K562 (cell line): ENCODE results near the gene SDS. TPM values are rescaled to one million over a fixed set of nuclear protein-coding genes. Genes with fewer than 3 reads are reported as not detected.

Experiments
- ADNP ChIP-seq: fragments of 200-800 bp; sonication (Bioruptor generic); IDR thresholded peaks from 2 replicates; pipeline ENCODE4 v1.6.1; 2016; ENCODE audit warnings: missing genetic modification characterization, missing compliant biosample characterization
- AFF1 ChIP-seq, 2 experiments: fragments of 450-650 bp; IDR thresholded peaks; 2 replicates each; pipeline ENCODE4 v1.6.1; 2018; ENCODE audit warnings: mild to moderate bottlenecking in 2 of 2, low read depth in 1 of 2; ENCODE audit not compliant: partially characterized antibody in 2 of 2
- ATF3 ChIP-seq, 2 experiments: fragments of 450-650 bp in 1 of 2; sonication (generic) in 1 of 2; formaldehyde crosslinking in 1 of 2; IDR thresholded peaks in 1 of 2; conservative IDR thresholded peaks in 1 of 2; 2 replicates each; pipeline versions ENCODE4 v1.6.1 to v1.8.1; 2016 to 2023; ENCODE audit warnings: mild to moderate bottlenecking in 2 of 2, moderate library complexity in 2 of 2, inconsistent platforms in 1 of 2, missing genetic modification reagents in 1 of 2
- CC2D1A ChIP-seq: fragments of 450-650 bp; IDR thresholded peaks from 2 replicates; pipeline ENCODE4 v1.6.1; 2017; ENCODE audit warnings: mild to moderate bottlenecking
- ETV5 ChIP-seq: sonication (generic); formaldehyde crosslinking; IDR thresholded peaks from 2 replicates; pipeline ENCODE4 v1.4.0; 2020; ENCODE audit warnings: low read depth, mild to moderate bottlenecking, missing genetic modification reagents
- HDAC2 ChIP-seq: fragments of 450-650 bp; IDR thresholded peaks from 2 replicates; pipeline ENCODE4 v1.6.1; 2016; ENCODE audit warnings: mild to moderate bottlenecking
- HMG20A ChIP-seq: fragments of 450-650 bp; formaldehyde crosslinking; conservative IDR thresholded peaks from 2 replicates; pipeline ENCODE4 v1.4.0; 2020; ENCODE audit warnings: mild to moderate bottlenecking, mixed read lengths
- KDM1A ChIP-seq, 2 experiments: fragments of 450-650 bp; IDR thresholded peaks; 2 replicates each; pipeline ENCODE4 v1.6.1; 2016; ENCODE audit warnings: mild to moderate bottlenecking in 2 of 2
- KLF10 ChIP-seq: fragments of 250-450 bp; sonication (Bioruptor Pico); IDR thresholded peaks from 2 replicates; pipeline ENCODE4 v1.6.1; 2021; ENCODE audit warnings: matching md5 sums
- MCM2 ChIP-seq: fragments of 450-650 bp; IDR thresholded peaks from 2 replicates; pipeline ENCODE4 v1.6.1; 2017; ENCODE audit warnings: low read depth, mild to moderate bottlenecking
- NR2F6 ChIP-seq: fragments of 450-650 bp; formaldehyde crosslinking; IDR thresholded peaks from 2 replicates; pipeline ENCODE4 v1.4.0; 2020; ENCODE audit warnings: mild to moderate bottlenecking
- PHF20 ChIP-seq: fragments of 450-650 bp; IDR thresholded peaks from 2 replicates; pipeline ENCODE4 v1.6.1; 2018; ENCODE audit not compliant: partially characterized antibody
- RBM25 ChIP-seq: fragments of 200-400 bp; formaldehyde crosslinking; IDR thresholded peaks from 2 replicates; pipeline ENCODE4 v1.6.1; 2018; ENCODE audit warnings: low read length, low read depth, moderate library complexity; ENCODE audit not compliant: severe bottlenecking
- RCOR1 ChIP-seq, 2 experiments: IDR thresholded peaks; 2 replicates each; pipeline ENCODE4 v1.6.1; 2012; ENCODE audit warnings: low read depth in 2 of 2, low read length in 2 of 2, borderline replicate concordance in 1 of 2, improper control_type of control experiment in 1 of 2
- SMAD4 ChIP-seq: fragments of 250-450 bp; sonication (Bioruptor Pico); conservative IDR thresholded peaks from 2 replicates; pipeline ENCODE4 v1.8.0; 2021; ENCODE audit warnings: inconsistent platforms, mild to moderate bottlenecking, moderate library complexity
- SMARCA5 ChIP-seq: fragments of 450-650 bp; IDR thresholded peaks from 2 replicates; pipeline ENCODE4 v1.6.1; 2016
- SP1 ChIP-seq: sonication (generic); formaldehyde crosslinking; IDR thresholded peaks from 2 replicates; pipeline ENCODE4 v1.8.1; 2022; ENCODE audit warnings: mild to moderate bottlenecking, missing genetic modification reagents
- TEAD2 ChIP-seq: fragments of 450-650 bp; IDR thresholded peaks from 2 replicates; pipeline ENCODE4 v1.6.1; 2016; ENCODE audit warnings: missing genetic modification characterization, control low read depth, missing compliant biosample characterization
- ZNF551 ChIP-seq: fragments of 250-450 bp; sonication (Bioruptor Pico); IDR thresholded peaks from 2 replicates; pipeline ENCODE4 v1.5.0; 2021; ENCODE audit warnings: mild to moderate bottlenecking, moderate library complexity
- ZNF668 ChIP-seq: fragments of 250-450 bp; sonication (Bioruptor Pico); IDR thresholded peaks from 2 replicates; pipeline ENCODE4 v1.8.0; 2022; ENCODE audit warnings: mild to moderate bottlenecking, inconsistent platforms
- polyA plus RNA-seq, 8 experiments: library from polyadenylated mRNA; depleted of rRNA in 4 of 8; stranded (reverse) in 5 of 8; unstranded in 3 of 8; fragments of >200 nt; fragmentation: Nextera tagmentation in 2 of 8; fragmentation: Illumina TruSeq in 1 of 8; extraction: Ambion mirVana in 2 of 8; extraction: Trizol in 1 of 8; gene quantifications; 2 replicates each; pipeline versions ENCODE4 v1.2.1 to v1.2.3, GENCODE V29; 2011 to 2014; ENCODE audit warnings: inconsistent platforms in 1 of 8, missing spikeins in 1 of 8
- total RNA-seq, 7 experiments: library from RNA; depleted of rRNA in 6 of 7; stranded (reverse); fragments of >200 nt in 6 of 7; fragmentation: Illumina TruSeq in 2 of 7; extraction: Trizol in 2 of 7; gene quantifications; 2 replicates each; pipeline versions ENCODE4 v1.2.1 to v1.2.3, GENCODE V29; 2011 to 2021; ENCODE audit warnings: low replicate concordance in 1 of 7
- TF ChIP-seq, protein P1 (sequence below): sonication (generic); formaldehyde crosslinking; IDR thresholded peaks from 2 replicates; pipeline ENCODE4 v1.9.0; 2022; ENCODE audit warnings: mild to moderate bottlenecking, missing genetic modification reagents
- TF ChIP-seq, protein P2 (sequence below): fragments of 250-450 bp; sonication (Bioruptor Pico); IDR thresholded peaks from 2 replicates; pipeline ENCODE4 v1.5.0; 2021

Gene SDS
- total and polyA plus RNA-seq, 9 of the 15 experiments (the other 6 are each of a cell fraction or from before 2014, with no cell fraction given), result 0.07 to 1.1 (median 0.12) TPM; not detected in 1

DNA sequence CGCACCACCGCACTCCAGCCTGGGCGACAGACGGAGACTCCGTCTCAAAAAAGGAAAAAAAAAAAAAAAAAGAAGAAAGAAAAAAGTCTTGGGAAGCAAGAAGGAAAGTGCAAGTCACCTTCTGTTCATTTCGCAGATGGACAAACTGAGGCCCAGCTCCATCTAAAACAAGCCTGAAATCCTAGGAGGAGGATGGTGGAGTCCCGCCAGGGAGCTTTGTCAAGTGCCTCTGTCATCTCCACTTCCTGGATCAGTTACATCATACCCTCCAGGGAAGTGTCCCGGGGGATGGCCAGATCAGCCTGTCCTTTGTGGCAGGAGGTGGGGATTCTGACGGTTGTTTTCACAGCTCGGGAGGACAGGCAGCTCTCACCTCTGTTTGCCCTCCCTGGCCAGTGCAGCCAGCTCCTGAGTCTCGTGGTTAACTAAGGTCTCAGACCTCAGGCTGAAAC lies 9.8 kb upstream of the SDS start (continued):
- TF ChIP-seq ADNP (tag) (peak; percentile 90), HMG20A (CRISPR knock-in tag) (no peak), SP1 (no peak), MCM2 (no peak), PHF20 (peak; percentile 47), ETV5 (CRISPR knock-in tag) (no peak), TEAD2 (tag) (no peak), AFF1 (IDR thresholded peaks at IDR 0.05; ENCODE audit: low read depth in 1 of 2, partially characterized antibody in 2 of 2) (no peak), ZNF668 (CRISPR knock-in tag) (no peak), SMAD4 (0 out of 2 replicates have a peak, but pooled peaks have one; percentile 6), RCOR1 (IDR thresholded peaks at IDR 0.05; ENCODE audit: borderline replicate concordance in 1 of 2, low read depth in 2 of 2, low read length in 2 of 2) (peak in 1 of 2 experiments; percentile 86; a peak in 3 of 4 replicates), ATF3 (IDR thresholded peaks at IDR 0.05) (peak; percentile 52; the same call in 1 of the 2 replicates), ATF3 (CRISPR knock-in tag; conservative IDR thresholded peaks at IDR 0.05) (no peak), SMARCA5 (peak; percentile 81; the same call in 1 of the 2 replicates), NR2F6 (CRISPR knock-in tag) (no peak), KLF10 (CRISPR knock-in tag) (no peak), RBM25 (peak; percentile 87), HDAC2 (peak; percentile 85), CC2D1A (no peak), KDM1A (IDR thresholded peaks at IDR 0.05) (peak; percentile 74 to 83), ZNF551 (CRISPR knock-in tag) (no peak)
- TF ChIP-seq, protein P1, sequence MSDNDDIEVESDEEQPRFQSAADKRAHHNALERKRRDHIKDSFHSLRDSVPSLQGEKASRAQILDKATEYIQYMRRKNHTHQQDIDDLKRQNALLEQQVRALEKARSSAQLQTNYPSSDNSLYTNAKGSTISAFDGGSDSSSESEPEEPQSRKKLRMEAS, result no peak
- TF ChIP-seq, protein P2, sequence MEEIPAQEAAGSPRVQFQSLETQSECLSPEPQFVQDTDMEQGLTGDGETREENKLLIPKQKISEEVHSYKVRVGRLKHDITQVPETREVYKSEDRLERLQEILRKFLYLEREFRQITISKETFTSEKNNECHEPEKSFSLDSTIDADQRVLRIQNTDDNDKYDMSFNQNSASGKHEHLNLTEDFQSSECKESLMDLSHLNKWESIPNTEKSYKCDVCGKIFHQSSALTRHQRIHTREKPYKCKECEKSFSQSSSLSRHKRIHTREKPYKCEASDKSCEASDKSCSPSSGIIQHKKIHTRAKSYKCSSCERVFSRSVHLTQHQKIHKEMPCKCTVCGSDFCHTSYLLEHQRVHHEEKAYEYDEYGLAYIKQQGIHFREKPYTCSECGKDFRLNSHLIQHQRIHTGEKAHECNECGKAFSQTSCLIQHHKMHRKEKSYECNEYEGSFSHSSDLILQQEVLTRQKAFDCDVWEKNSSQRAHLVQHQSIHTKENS (CRISPR knock-in tag), result no peak
- TF ChIP-seq, all 486 proteins: peak for 22
